TTC549 (cell line): ENCODE results near the gene TCF7L2.

Experiments used
- FAIRE-seq: peaks from 2 replicates; lab custom pipeline; 2012; peaks lifted over from hg19 to GRCh38; lab: Jason Lieb, UNC

Gene TCF7L2

DNA sequence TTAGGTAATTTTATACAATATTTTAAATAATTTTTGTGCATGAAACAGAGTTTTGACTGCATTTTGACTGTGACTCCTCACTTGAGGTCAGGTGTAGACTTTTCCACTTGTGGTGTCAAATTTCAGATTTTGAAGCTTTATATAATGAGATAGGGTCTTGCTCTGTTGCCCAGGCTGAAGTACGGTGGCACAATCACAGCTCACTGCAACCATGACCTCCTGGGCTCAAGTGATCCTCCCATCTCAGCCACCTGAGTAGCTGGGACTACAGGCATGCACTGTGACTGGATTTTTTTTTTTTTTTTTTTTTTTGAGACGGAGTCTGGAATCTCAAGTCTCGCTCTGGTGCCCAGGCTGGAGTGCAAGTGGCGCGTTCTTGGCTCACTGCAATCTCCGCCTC, 74.9 kb downstream of the TCF7L2 start:
- no peak for FAIRE-seq

DNA sequence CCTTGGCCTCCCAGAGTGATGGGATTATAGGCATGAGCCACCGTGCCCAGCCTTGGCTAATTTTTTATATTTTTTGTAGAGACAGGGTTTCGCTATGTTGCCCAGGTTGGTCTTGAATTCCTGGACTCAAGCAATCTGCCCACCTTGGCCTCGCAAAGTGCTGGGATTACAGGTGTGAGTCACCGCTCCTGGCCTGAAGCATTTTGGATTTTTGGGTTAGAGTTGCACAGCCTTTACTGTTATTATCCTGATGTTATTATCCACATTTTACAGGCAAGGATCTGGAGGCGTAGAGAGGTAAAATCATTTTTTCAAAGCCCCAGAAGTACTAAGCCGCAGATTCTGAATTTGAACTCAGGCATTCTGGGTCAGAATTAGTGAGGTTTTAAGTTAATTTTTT, 75.4 kb downstream of the TCF7L2 start:
- no peak for FAIRE-seq

DNA sequence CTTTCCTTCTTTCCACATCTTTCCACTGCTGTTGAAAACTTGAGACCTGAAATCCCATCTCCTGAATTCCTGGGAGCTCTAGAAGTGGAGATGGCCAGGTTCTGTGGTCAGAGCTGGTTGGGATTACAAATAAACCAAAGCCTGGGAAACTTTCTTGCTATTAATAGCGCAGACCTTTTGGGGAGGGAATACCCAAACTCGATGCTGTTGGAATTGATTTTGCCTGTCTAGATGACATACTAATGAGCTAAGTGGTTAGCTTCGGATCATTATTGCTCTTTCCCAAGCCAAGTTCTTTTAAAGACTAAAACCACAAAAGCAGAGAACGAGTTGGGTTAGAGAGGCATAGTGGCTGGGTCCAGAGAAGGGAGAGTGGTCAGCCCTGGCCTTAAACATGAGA, 76.6 kb downstream of the TCF7L2 start:
- no peak for FAIRE-seq

DNA sequence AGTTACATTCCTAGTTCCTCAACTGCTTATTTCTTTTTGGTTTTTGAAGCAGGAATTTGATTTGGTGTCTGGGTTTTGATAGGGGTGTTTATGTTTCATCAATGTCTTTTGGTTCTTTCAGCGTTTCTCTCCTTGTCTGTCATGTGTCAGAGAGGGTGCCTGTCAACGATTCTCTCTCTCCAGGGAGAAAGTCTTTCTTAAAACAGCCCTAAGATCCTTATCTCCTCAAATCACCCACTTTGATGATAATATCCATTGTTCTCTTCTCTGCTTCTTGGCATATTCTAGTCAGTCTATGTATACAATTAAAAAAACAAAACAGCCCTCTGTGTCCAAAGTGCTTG, 77.2 kb downstream of the TCF7L2 start:
- FAIRE-seq = no peak

DNA sequence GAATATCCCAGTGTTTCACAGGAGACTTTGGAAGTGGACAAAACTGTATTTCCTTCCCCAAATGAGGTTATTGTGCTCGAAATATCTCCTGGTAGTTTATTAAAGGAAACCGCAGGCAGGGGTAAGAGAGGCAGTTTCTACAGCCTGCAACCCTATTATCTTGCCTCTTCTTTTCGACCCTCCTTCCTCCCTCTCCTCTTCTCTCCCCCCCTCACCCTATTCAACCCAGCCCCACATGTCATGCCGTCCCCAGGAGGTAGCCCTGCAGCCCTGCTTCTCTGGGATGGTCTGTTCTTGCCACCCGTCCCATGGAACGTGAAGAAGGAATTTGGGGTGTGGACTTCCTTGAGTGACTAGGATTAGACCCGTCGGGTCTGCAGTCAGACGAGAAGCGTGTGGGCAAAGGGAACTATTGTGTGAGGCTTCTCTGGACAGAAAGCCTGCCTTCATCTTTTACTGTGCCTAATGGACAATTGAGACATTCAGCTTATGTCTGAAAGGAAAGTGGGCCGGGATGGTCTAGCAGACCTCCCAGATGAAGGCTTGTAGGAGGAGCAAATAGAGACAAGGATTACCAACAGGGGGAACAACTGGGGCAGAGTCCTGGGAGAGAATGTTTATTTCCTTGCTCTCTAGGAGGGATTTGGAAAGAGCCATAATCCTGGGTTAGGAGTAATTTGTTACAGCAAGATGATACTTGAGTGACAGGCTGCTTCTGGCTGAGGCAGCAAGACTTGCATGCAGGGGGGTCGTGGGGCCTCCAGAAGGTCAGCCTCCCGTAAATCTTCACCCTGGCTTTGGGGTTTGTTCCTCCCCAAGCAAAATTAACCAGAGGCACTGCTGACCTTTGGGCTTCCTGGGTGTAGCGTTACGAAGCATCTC, 77.8 kb downstream of the TCF7L2 start:
- FAIRE-seq = no peak

DNA sequence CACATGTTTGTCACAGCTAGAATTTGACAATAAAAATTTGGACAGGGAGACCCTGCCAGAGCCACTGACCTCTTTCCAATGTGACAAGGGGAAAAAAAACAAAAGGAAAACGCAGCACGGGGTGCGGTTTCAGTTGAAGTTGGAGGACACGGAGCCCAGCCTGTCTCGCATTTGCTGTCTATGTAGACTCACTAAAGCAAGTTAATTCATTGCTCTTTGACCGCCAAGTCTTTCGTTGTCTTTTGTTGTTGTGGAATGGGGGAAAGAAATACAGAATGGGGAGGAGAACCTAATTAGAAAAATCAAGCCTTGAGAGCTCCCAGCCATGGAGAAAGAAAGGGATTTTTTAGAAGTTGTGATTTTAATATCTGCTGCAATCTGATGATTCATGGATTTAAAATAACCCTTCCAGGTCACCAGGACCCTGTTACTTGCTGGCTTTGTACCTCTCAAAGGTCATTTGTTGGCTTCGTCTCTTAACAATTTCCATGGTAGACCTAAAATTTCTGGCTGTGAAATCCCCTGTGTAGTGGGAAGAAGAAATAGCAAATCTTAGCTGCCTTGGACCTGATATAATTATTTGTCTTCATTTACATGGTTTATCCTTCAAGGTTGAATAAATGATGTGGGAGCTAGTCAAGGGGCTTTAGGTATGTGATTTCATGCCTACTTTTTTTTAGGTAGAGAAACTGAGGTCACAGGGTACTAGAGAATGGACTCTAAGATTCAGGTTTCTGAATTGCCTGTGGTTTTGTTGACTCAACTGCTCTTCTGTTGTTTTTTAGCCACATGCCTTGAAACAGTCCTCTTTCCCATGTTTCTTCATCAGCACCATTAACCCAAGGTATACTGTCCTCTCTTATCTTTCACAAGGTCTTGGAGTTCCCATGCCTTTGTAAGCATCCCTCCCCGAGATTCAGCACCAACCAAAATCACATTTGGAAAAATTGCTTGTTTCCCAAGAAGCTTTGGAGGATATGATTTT, 78.7 kb downstream of the TCF7L2 start:
- FAIRE-seq = no peak

DNA sequence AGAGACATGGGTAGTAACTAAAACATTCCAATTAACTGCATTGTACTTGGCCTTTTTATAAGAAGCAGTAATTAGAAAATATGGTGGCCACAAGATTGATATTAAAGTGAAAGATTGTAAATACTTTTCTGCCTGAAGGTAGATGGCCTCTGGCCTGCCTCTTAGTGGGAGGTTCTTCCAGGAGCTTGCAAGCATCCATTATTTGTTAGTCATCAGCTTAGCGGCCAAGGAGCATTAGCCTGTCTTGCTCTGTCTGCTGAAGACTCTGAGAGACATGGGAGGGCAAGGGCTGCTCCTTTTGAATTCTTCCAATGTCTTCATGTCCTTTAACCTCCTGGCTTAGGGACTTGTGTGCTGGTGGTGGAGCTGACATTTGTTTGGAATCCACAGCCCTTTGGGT, 80.4 kb downstream of the TCF7L2 start:
- FAIRE-seq = no peak

DNA sequence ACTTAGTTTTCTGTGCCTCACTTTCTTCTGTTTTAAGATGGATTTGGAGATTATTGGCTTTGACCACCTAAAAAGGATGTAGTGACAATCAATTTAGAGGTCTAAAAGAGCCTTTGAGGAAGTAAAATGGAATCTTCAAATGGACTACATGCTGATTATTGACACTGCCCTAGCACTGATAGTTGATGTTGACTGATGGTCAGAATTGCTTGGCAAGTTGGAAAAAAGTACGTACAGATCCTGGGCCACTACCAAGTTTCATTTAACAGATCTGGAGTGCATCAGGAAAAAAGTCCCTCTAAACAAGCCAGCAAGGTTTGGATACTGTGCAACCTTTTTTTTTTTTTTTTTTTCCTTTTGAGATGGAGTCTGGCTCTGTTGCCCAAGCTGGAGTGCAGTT, 81.1 kb downstream of the TCF7L2 start:
- FAIRE-seq = no peak

DNA sequence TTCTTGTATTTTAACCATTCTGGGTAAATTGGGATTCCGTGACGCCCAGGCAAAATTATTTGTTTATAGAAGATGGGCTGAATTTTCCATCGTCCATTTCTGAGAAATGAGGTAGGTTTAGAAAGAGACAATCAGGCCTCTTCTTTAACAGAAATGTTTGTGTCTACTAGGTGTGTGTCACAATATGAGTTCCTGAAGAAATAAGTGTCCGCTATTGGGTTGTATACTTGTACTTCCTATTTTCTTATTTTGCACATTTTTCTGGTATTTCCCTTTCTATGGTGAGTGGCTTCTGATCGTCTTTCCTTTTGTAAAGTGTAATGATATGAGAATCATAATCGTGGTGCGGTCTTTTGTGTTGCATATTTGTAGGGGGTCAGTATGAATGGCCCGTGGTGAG, 83.9 kb downstream of the TCF7L2 start:
- FAIRE-seq = no peak

DNA sequence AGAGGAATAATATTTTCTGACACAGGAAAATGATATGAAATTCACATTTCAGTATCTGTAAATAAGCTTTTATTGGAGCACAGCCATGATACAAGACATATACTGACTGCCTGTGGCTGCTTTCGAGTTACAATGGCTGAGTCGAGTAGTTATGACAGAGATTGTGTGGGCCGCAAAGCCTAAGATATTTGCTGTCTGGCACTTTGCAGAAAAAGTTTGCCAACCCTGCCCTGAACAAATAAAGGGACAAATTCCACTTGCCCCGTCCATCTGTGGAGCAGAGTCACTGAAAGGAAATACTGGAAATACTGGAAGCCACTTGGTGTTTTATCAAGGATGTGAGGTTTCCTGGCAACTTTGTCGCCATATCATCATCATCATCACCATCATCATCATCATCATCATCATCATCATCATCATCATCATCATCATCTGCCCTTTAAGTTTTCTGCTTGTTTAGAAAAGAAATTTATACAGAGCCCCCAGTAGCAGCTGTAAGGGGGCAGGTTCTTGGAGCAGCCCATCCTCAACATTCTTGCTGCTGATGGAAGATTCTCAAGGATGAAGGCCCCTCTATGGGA, 85.8 kb downstream of the TCF7L2 start:
- FAIRE-seq = no peak

DNA sequence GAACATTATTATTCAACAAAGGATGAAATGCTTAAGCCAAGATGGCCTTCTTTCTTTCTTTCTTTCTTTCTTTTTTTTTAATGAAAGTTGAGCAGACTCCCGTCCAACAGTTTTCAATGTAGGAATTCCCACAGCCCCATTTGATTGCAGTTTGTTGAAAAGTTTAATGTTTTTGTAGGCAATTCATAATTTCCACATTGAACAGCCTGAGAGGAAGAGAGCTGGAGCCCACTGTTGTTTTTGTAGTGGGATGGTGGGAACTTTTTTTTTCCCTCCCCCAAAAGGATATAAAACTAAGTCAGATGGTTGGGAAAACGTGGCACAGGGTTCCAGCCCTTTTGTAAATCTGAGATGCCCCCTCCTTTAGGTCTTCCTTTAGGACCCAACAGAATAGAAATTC, 86.6 kb downstream of the TCF7L2 start:
- FAIRE-seq = no peak

DNA sequence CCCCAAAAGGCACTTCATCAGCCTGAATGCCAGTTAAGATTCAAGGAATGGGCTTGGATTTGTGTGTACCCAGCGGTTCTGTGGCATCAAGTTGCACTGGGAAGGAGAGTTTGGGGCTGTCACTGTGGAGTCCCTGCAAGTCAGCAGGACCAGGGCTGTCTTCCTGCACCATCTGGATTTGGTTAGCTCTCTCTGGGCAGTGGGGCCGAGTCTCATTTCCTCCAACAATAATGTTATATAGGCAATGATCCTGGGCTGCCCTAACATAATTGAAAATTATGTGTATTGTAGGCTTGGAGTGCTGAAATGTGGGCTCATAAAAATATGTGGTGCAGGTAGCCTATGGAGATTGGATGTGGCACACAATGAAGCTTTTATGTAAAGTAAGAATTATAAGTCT, 87.2 kb downstream of the TCF7L2 start:
- FAIRE-seq = no peak

DNA sequence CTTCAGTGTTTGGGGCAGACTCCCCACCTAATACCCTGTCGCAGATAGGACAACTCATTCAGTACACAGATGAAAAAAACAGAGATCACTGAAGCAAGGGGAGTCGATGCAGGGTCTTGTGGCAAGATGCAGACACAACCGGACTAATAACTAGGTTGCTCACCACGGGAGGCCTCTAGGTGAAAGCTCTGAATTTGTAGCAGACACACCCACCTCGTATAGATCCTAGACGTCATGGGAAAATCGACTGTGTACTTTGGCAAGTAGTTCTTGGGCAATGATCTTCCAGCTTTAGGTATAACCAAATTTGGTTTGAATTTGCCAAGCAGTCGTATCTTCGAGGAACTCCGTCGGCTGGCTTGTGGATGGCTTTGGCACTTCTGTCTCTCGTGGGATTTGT, 88.1 kb downstream of the TCF7L2 start:
- no peak for FAIRE-seq

DNA sequence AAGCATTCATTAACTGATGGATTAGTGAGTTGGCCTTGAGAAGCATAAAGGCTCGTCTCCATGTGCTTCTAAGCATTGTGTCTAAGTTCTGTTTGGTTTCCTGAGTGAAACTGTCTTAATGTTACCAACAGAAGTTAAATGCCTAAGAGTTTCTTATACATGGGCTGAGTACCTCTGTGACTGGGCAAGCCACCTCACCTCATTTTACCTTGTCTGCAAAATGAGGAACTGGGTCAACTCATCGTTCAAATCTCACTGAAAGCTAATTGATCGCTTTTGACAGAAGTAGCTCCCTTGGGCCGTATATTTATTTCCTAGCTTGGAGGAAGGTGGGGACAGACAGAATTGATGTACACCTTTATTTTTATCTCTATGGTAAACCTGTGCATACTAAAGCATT, 88.9 kb downstream of the TCF7L2 start:
- FAIRE-seq = no peak

DNA sequence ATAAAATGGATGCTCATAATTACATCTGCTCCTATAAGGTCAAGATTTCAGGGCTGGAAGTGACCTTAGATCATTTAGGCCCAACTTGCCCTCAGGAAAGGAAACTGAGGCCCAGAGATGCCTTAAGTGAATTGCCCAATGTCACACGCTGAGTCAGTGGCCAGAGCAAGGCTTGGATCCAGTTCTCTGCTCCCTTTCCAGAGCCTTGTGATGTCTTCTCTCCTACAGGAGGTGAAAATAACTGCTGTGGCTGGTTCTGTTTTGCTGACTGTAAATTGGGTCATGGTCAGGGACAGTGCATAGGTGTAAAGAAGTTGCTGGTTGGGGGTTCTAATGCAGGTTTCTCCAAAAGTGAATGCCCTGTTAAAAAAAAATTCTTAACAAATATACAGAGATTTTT, 91.3 kb downstream of the TCF7L2 start:
- FAIRE-seq = no peak

DNA sequence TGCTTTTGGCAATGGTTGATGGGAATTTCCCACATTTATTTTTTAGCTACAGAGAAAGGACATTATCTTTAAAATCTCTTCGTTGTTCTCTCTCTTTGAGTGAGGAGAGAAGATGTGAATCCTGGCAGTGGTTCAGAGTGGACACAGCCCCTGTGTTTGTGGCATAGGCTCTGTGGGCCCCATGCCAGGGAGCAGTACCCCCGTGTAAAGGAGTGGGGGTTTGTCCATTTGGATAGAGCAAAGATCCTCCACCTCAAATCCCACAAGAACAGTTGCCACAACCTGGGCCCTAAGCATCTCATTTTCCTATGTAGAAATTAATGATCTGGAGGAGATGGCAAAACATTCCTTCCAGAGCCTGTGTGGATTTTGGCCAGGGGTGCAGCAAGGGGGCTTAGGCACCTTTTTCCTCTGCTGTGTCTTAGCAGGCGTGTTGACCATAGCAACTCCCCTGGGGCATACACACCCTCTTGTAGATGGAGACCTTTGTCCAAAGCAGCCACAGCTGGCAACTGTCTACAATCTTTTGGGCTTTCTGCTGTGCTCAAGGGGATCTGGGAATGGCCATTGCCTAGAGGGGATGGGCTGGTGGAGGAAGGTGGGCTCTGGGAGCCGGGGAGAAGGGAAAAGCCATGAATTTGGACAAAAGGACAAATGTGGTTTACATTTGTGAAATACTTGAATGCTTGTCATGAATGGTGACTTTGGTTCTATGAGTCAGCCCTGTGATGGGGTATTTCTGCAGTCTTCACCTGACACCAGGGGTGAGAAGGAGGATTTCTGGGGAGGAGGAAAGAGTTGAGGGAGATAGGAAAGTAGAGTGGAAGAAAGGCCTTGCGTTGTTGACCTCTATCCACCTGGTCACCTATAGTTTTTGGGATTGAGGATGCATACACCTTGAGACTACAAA, 92.0 kb downstream of the TCF7L2 start:
- FAIRE-seq = no peak

DNA sequence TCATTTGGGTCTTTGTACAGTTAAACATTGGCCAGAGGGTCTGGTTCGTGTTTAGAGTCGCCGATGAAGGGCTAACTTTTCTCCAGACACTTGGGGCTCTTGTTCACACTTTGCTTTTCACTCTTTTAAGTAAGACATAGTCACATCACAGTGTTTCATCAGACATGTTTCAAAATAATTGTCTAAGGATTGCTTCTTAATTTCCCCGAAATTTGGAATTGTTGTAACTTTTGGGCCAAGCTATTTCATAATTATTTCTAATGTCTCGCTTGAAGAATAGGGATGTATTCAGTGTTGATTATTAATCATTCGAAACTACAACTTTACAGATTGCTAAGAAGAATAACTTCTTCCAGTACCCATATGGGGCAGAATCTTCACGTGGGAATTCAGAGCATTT, 92.8 kb downstream of the TCF7L2 start:
- FAIRE-seq = no peak

DNA sequence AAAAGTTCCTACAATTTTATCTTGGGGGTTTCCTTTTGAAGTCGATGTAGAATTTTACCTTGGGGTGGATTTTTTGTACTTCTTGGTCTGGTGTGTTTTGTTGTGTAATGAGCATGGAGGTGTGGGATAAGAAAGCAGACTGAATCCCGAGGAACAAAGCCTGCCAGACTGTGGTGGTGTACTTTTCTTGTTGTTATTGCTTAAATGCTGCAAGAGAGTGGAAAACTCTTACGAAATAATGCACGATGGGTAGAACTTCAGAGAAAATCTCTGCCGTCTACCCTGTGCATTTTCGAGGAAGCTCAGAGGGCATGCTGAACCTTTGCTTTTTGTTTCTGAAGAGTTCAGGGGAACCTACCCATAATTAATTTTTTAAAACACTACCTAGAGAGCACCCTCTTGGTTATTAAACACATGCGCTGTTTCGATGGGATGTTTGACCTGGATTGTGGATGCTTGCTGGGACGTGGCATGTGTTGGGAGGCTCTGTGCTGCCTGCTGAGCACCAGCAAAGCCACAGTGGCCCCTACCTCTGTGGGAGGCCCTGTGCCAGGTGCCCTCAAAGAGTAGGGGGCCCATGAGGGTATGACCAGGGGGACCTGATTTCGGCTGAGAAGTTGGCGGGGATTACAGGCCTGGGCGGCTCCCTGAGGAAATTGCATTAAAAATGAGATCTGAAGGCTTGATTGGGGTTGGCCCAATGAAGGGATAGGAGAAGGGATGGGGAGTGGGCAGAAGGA, 94.1 kb downstream of the TCF7L2 start:
- no peak for FAIRE-seq

DNA sequence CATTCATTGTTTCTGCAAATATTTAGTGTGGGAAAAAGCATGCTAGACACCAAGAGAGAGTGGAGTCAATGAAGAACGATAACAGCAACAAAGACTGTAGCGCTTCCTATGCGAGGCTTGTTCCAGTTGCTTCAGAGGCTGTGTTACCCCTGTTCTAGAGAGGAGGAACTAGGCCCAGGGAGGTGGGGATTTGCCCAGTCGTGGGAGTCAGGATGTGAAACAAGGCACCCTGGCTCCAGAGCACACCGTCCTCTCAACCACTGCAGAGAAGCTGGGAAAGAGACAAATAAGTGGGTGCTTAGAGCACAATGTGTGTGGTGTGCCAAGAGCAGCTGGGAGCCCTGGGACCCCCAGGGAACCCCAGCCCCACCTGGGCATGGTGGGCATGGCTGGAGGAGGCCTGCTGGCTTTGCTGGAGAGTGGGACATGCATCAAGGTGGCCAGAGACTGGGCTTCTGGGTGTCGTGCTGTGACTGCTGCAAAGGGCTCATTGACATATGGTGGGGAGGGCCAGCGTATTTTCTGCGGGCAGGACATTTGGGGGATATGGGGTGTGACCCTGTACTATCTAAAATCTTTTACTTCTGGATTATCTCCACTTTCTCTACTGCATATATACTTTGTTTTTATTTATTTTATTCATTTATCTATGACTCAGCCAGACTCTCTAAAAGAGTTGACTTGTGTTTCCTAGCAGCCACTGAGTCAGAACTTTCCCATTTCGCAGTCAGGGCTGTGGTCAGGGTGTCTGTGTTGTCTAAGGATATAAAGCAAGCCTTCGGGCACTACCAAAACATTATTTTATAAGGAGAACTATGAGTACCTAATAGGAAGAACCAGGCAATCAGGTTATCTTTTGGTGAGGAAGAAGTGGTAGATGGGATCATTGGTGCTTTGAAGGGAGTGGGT, 95.4 kb downstream of the TCF7L2 start:
- FAIRE-seq = no peak

DNA sequence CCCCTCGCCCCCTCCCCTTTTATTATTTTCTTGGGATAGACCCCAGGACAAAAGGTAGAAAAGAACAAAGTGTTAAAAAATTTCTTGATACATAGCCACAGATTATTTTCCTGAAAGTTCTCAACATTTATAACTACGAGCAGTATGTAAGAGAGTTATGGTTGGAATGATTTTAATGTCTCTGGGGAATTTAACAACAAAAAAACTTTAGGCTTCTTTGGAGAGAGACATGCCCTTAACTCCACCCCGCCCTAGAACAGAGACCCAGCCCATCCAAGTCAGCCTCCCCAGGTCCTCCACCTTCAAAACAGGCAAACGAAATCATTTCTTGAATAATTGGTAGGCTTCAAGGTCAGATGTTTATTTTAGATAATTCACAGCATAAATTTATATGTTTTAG, 97.1 kb downstream of the TCF7L2 start:
- no peak for FAIRE-seq
